ENCODE data around the gene EGFR.

- TF ChIP-seq, protein P1, sequence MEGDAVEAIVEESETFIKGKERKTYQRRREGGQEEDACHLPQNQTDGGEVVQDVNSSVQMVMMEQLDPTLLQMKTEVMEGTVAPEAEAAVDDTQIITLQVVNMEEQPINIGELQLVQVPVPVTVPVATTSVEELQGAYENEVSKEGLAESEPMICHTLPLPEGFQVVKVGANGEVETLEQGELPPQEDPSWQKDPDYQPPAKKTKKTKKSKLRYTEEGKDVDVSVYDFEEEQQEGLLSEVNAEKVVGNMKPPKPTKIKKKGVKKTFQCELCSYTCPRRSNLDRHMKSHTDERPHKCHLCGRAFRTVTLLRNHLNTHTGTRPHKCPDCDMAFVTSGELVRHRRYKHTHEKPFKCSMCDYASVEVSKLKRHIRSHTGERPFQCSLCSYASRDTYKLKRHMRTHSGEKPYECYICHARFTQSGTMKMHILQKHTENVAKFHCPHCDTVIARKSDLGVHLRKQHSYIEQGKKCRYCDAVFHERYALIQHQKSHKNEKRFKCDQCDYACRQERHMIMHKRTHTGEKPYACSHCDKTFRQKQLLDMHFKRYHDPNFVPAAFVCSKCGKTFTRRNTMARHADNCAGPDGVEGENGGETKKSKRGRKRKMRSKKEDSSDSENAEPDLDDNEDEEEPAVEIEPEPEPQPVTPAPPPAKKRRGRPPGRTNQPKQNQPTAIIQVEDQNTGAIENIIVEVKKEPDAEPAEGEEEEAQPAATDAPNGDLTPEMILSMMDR (conservative IDR thresholded peaks at IDR 0.05), result no peak
- TF ChIP-seq ZFX (IDR thresholded peaks at IDR 0.05), result no peak
These were observed 142.4 kb downstream of the EGFR start for GRCh38 chr7:55161154-55161687.

Data from C4-2B (cell line).